GM12878 (cell line): ENCODE data around the gene RAF1.

Experiments used
- CHD2 ChIP-seq: IDR thresholded peaks from 2 replicates; pipeline ENCODE4 v1.6.1; 2011; ENCODE audit warnings: low read depth, low read length, improper control_type of control experiment, borderline replicate concordance
- CREM ChIP-seq: IDR thresholded peaks from 2 replicates; pipeline ENCODE4 v1.6.1; 2014; ENCODE audit warnings: antibody characterized with exemption, low read depth
- EGR1 ChIP-seq, 2 experiments: IDR thresholded peaks; 1 replicate in 1 of 2; 2 replicates in 1 of 2; pipeline ENCODE4 v1.6.1; 2011 to 2012; ENCODE audit warnings: low read depth in 2 of 2, low read length in 2 of 2, borderline replicate concordance in 1 of 2, mild to moderate bottlenecking in 1 of 2, moderate library complexity in 1 of 2
- EZH2 ChIP-seq: IDR thresholded peaks from 2 replicates; pipeline ENCODE4 v1.6.1; 2012; ENCODE audit warnings: low read depth, mild to moderate bottlenecking, control low read depth, inconsistent platforms, low read length, borderline replicate concordance; ENCODE audit not compliant: control insufficient read depth
- FOXM1 ChIP-seq: IDR thresholded peaks from 2 replicates; pipeline ENCODE4 v1.6.1; 2012; ENCODE audit warnings: low read depth, mild to moderate bottlenecking, inconsistent platforms, low read length, moderate library complexity
- GABPA ChIP-seq: IDR thresholded peaks from 2 replicates; pipeline ENCODE4 v1.6.1; 2014; ENCODE audit warnings: antibody characterized with exemption, low read depth, mild to moderate bottlenecking, inconsistent platforms
- MXI1 ChIP-seq: fragments of 150-350 bp; IDR thresholded peaks from 2 replicates; pipeline ENCODE4 v1.6.1; 2011; ENCODE audit warnings: low read depth, mild to moderate bottlenecking, inconsistent platforms, low read length, improper control_type of control experiment
- STAT1 ChIP-seq: fragments of 450-650 bp; conservative IDR thresholded peaks from 2 replicates; pipeline ENCODE4 v1.6.1; 2014; ENCODE audit warnings: antibody characterized with exemption, mild to moderate bottlenecking
- TCF12 ChIP-seq: IDR thresholded peaks from 2 replicates; pipeline ENCODE4 v1.6.1; 2011; ENCODE audit warnings: low read depth, mild to moderate bottlenecking, low read length
- ZBED1 ChIP-seq: IDR thresholded peaks from 2 replicates; pipeline ENCODE4 v1.6.1; 2016; ENCODE audit warnings: borderline replicate concordance
- TF ChIP-seq, protein P1 (sequence below), 3 experiments: IDR thresholded peaks in 2 of 3; conservative IDR thresholded peaks in 1 of 3; 2 replicates each; pipeline ENCODE4 v1.5.1; 2011; ENCODE audit warnings: low read depth in 3 of 3, low read length in 3 of 3, mild to moderate bottlenecking in 3 of 3, control low read depth in 2 of 3, moderate library complexity in 2 of 3, inconsistent platforms in 1 of 3, mixed read lengths in 1 of 3; ENCODE audit not compliant: control insufficient read depth in 2 of 3, insufficient read depth in 1 of 3; ENCODE audit errors: extremely low read depth in 1 of 3

- no peak for TF ChIP-seq EZH2
- TF ChIP-seq TCF12 = no peak
- TF ChIP-seq STAT1 = no peak
- TF ChIP-seq, protein P1, sequence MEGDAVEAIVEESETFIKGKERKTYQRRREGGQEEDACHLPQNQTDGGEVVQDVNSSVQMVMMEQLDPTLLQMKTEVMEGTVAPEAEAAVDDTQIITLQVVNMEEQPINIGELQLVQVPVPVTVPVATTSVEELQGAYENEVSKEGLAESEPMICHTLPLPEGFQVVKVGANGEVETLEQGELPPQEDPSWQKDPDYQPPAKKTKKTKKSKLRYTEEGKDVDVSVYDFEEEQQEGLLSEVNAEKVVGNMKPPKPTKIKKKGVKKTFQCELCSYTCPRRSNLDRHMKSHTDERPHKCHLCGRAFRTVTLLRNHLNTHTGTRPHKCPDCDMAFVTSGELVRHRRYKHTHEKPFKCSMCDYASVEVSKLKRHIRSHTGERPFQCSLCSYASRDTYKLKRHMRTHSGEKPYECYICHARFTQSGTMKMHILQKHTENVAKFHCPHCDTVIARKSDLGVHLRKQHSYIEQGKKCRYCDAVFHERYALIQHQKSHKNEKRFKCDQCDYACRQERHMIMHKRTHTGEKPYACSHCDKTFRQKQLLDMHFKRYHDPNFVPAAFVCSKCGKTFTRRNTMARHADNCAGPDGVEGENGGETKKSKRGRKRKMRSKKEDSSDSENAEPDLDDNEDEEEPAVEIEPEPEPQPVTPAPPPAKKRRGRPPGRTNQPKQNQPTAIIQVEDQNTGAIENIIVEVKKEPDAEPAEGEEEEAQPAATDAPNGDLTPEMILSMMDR (IDR thresholded peaks at IDR 0.05 in 2 of 3, conservative IDR thresholded peaks at IDR 0.05 in 1 of 3; ENCODE audit: control insufficient read depth in 2 of 3, extremely low read depth in 1 of 3, insufficient read depth in 1 of 3, low read depth in 3 of 3, low read length in 3 of 3) = no peak
- no peak for TF ChIP-seq GABPA
- no peak for TF ChIP-seq CHD2
- no peak for TF ChIP-seq FOXM1
- no peak for TF ChIP-seq EGR1 (IDR thresholded peaks at IDR 0.05; ENCODE audit: borderline replicate concordance in 1 of 2, low read depth in 2 of 2, low read length in 2 of 2)
- TF ChIP-seq ZBED1 = no peak
- TF ChIP-seq CREM = no peak
- no peak for TF ChIP-seq MXI1
These were observed 39.9 kb downstream of the RAF1 start for GRCh38 chr3:12624056-12624455.
